ENCODE data around the gene DYDC1. TPM values are rescaled to one million over a fixed set of nuclear protein-coding genes. Genes with fewer than 3 reads are reported as not detected.
A peak's percentile ranks its signal among the peaks of the same experiment; 100 is the strongest.

Gene DYDC1
- total and polyA plus RNA-seq, 2 of the 13 experiments (the other 11 are each of a cell fraction or from before 2014, with no cell fraction given): not detected

DNA sequence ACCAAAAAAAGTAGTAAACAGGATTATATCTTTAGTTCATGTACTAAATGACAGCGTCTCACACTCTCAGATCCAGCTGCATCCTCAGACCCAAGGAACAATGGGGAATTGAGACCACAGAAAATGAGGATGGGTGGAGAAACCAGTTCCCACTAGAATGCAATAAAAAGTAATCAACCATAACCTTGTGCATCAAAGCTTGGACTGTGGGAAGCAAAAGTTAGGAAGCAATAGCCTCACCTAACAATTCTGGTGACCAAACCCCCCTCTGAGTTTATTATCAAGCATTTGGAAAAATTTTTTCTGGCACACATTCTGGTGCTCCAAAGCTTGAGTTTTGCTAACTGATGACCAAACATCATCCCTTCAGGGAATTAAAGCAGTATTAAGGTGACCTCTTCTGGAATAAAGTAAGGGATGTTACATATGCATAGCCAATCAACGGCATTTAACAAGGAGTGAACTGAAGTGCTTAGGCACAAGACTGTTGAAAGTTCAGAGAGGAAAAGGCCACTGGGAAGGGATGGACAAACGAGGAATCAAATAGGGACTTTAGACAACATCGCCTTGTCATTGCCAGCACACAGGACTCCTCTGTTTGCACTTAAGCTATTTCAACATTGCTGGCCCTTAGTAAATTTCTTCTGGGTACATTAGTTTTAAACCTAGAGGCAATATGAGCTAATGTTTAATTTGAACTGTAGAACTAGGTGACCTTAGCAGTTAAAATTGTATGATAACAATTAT is 65.9 kb downstream of the DYDC1 start (continued):
- TF ChIP-seq, protein P1, sequence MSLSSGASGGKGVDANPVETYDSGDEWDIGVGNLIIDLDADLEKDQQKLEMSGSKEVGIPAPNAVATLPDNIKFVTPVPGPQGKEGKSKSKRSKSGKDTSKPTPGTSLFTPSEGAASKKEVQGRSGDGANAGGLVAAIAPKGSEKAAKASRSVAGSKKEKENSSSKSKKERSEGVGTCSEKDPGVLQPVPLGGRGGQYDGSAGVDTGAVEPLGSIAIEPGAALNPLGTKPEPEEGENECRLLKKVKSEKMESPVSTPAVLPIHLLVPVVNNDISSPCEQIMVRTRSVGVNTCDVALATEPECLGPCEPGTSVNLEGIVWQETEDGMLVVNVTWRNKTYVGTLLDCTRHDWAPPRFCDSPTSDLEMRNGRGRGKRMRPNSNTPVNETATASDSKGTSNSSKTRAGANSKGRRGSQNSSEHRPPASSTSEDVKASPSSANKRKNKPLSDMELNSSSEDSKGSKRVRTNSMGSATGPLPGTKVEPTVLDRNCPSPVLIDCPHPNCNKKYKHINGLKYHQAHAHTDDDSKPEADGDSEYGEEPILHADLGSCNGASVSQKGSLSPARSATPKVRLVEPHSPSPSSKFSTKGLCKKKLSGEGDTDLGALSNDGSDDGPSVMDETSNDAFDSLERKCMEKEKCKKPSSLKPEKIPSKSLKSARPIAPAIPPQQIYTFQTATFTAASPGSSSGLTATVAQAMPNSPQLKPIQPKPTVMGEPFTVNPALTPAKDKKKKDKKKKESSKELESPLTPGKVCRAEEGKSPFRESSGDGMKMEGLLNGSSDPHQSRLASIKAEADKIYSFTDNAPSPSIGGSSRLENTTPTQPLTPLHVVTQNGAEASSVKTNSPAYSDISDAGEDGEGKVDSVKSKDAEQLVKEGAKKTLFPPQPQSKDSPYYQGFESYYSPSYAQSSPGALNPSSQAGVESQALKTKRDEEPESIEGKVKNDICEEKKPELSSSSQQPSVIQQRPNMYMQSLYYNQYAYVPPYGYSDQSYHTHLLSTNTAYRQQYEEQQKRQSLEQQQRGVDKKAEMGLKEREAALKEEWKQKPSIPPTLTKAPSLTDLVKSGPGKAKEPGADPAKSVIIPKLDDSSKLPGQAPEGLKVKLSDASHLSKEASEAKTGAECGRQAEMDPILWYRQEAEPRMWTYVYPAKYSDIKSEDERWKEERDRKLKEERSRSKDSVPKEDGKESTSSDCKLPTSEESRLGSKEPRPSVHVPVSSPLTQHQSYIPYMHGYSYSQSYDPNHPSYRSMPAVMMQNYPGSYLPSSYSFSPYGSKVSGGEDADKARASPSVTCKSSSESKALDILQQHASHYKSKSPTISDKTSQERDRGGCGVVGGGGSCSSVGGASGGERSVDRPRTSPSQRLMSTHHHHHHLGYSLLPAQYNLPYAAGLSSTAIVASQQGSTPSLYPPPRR (CRISPR knock-in tag; IDR thresholded peaks at IDR 0.05; ENCODE audit: borderline replicate concordance): peak; percentile 83
- TF ChIP-seq CEBPB (IDR thresholded peaks at IDR 0.05; ENCODE audit: borderline replicate concordance, low read depth, low read length): peak; percentile 77
- TF ChIP-seq ETV5 (CRISPR knock-in tag; IDR thresholded peaks at IDR 0.05; ENCODE audit: borderline replicate concordance): peak; percentile 43; the same call in 1 of the 2 replicates
- TF ChIP-seq SMAD3 (CRISPR knock-in tag; IDR thresholded peaks at IDR 0.05): peak; percentile 53; the same call in 1 of the 2 replicates
- TF ChIP-seq, protein P2, sequence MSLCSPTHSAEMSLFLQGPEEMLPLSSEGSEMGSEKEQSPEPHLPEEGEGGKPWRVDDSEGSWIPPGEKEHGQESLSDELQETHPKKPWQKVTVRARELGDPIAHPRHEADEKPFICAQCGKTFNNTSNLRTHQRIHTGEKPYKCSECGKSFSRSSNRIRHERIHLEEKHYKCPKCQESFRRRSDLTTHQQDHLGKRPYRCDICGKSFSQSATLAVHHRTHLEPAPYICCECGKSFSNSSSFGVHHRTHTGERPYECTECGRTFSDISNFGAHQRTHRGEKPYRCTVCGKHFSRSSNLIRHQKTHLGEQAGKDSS (CRISPR knock-in tag; IDR thresholded peaks at IDR 0.05; ENCODE audit: borderline replicate concordance, low read depth): 0 out of 2 replicates have a peak, but pooled peaks have one; percentile 26
- TF ChIP-seq ELF3 (CRISPR knock-in tag; IDR thresholded peaks at IDR 0.05): peak; percentile 74
- no peak for TF ChIP-seq SMAD9 (CRISPR knock-in tag; IDR thresholded peaks at IDR 0.05)
- TF ChIP-seq KDM1A (CRISPR knock-in tag; IDR thresholded peaks at IDR 0.05): no peak
- peak; percentile 43 for TF ChIP-seq DMAP1 (CRISPR knock-in tag; IDR thresholded peaks at IDR 0.05)
- TF ChIP-seq POLR2A (IDR thresholded peaks at IDR 0.05; ENCODE audit: insufficient read depth in 1 of 2, low read depth in 2 of 2, low read length in 2 of 2): peak in 1 of 2 experiments; percentile 52; a peak in 2 of 4 replicates
- TF ChIP-seq HOXA3 (CRISPR knock-in tag; IDR thresholded peaks at IDR 0.05): peak; percentile 52; the same call in 1 of the 2 replicates
- peak; percentile 36; the same call in 1 of the 2 replicates for TF ChIP-seq SOX13 (IDR thresholded peaks at IDR 0.05)
- peak in 1 of 2 experiments; percentile 73; a peak in 2 of 4 replicates for TF ChIP-seq SOX13 (CRISPR knock-in tag; conservative IDR thresholded peaks at IDR 0.05 in 1 of 2, IDR thresholded peaks at IDR 0.05 in 1 of 2)
- TF ChIP-seq, protein P3, sequence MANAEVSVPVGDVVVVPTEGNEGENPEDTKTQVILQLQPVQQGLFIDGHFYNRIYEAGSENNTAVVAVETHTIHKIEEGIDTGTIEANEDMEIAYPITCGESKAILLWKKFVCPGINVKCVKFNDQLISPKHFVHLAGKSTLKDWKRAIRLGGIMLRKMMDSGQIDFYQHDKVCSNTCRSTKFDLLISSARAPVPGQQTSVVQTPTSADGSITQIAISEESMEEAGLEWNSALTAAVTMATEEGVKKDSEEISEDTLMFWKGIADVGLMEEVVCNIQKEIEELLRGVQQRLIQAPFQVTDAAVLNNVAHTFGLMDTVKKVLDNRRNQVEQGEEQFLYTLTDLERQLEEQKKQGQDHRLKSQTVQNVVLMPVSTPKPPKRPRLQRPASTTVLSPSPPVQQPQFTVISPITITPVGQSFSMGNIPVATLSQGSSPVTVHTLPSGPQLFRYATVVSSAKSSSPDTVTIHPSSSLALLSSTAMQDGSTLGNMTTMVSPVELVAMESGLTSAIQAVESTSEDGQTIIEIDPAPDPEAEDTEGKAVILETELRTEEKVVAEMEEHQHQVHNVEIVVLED (CRISPR knock-in tag; IDR thresholded peaks at IDR 0.05; ENCODE audit: borderline replicate concordance): no peak
- peak; percentile 83 for TF ChIP-seq HMG20A (CRISPR knock-in tag; IDR thresholded peaks at IDR 0.05; ENCODE audit: borderline replicate concordance)
- TF ChIP-seq XRCC5 (optimal IDR thresholded peaks at IDR 0.05; ENCODE audit: low read length): no peak
- no peak for TF ChIP-seq MTA1 (CRISPR knock-in tag; IDR thresholded peaks at IDR 0.05; ENCODE audit: borderline replicate concordance)
- peak; percentile 51; the same call in 1 of the 2 replicates for TF ChIP-seq FOXK1 (CRISPR knock-in tag; IDR thresholded peaks at IDR 0.05; ENCODE audit: borderline replicate concordance, low read depth)
- TF ChIP-seq HHEX (CRISPR knock-in tag; IDR thresholded peaks at IDR 0.05): peak; percentile 35; the same call in 1 of the 2 replicates
- TF ChIP-seq GABPA (IDR thresholded peaks at IDR 0.05; ENCODE audit: low read depth, low read length): no peak
- TF ChIP-seq GABPA (CRISPR knock-in tag; IDR thresholded peaks at IDR 0.05; ENCODE audit: low read depth): peak; percentile 20; the same call in 1 of the 2 replicates
- TF ChIP-seq, protein P4, sequence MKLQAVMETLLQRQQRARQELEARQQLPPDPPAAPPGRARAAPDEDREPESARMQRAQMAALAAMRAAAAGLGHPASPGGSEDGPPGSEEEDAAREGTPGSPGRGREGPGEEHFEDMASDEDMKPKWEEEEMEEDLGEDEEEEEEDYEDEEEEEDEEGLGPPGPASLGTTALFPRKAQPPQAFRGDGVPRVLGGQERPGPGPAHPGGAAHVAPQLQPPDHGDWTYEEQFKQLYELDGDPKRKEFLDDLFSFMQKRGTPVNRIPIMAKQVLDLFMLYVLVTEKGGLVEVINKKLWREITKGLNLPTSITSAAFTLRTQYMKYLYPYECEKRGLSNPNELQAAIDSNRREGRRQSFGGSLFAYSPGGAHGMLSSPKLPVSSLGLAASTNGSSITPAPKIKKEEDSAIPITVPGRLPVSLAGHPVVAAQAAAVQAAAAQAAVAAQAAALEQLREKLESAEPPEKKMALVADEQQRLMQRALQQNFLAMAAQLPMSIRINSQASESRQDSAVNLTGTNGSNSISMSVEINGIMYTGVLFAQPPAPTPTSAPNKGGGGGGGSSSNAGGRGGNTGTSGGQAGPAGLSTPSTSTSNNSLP (IDR thresholded peaks at IDR 0.05; ENCODE audit: low read depth, low read length): no peak; the same call in 1 of the 2 replicates

All from HepG2 (cell line).